Pancreas (tissue), 10 donors: ENCODE results near the gene DNMBP. TPM values are rescaled to one million over a fixed set of nuclear protein-coding genes. Genes with fewer than 3 reads are reported as not detected.

Source experiments
- ATAC-seq, 4 donors: fragments of 200-7000 bp; cut with Tn5 transposase; one replicate each; pipeline versions ENCODE4 v1.8.0 to v1.9.1; 2020; ENCODE audit warnings: mild to moderate bottlenecking in 4 of 4, moderate library complexity in 4 of 4
- DNase-seq, 6 donors: peaks; one replicate each; pipeline ENCODE4 v3.0.0-alpha.2; 2020
- FAIRE-seq: peaks from 2 replicates; lab custom pipeline; 2012; peaks lifted over from hg19 to GRCh38; lab: Jason Lieb, UNC
- H3K27ac ChIP-seq, 4 donors: fragments of 200-600 bp; sonication (generic); 1 replicate in 3 of 4; 2 replicates in 1 of 4; pipeline versions ENCODE4 v1.5.0 to v1.8.0; 2020
- H3K27me3 ChIP-seq, 4 donors: fragments of 200-600 bp; one replicate each; pipeline ENCODE4 v1.8.0; 2021
- H3K36me3 ChIP-seq, 3 donors: fragments of 200-600 bp; sonication (generic) in 1 of 3; one replicate each; pipeline versions ENCODE4 v1.5.0 to v1.8.0; 2020 to 2021
- H3K4me1 ChIP-seq, 3 donors: fragments of 200-600 bp; one replicate each; pipeline ENCODE4 v1.8.0; 2021
- H3K4me3 ChIP-seq, 4 donors: fragments of 200-600 bp; sonication (generic) in 2 of 4; one replicate each; pipeline versions ENCODE4 v1.5.0 to v1.8.0; 2020 to 2021
- H3K9me3 ChIP-seq, 4 donors: fragments of 200-600 bp; one replicate each; pipeline ENCODE4 v1.8.0; 2021
- CTCF ChIP-seq, 4 donors: fragments of 200-600 bp; sonication (generic) in 3 of 4; IDR thresholded peaks; one replicate each; pipeline versions ENCODE4 v1.5.0 to v1.8.0; 2021; ENCODE audit warnings: antibody characterized with exemption in 4 of 4
- WGBS, 2 donors: extraction: QIAGEN DNeasy Blood & Tissue Kit; methylation state at CpG; one replicate each; pipeline ENCODE4 v1.1.7; 2013; 5-methylcytosine and 5-hydroxymethylcytosine counted together
- intact Hi-C, 3 donors: fragments of 100-400 bp; cut with DNase I; formaldehyde crosslinking; loops; one replicate each; pipeline versions ENCODE4 v1.11.1 to v1.14.2; 2022
- polyA plus RNA-seq, 2 donors: library from polyadenylated mRNA; stranded (reverse); fragments of 200-250 nt; gene quantifications; one replicate each; pipeline ENCODE4 v1.2.3, GENCODE V29; 2013
- total RNA-seq, 6 donors: library from RNA; stranded (reverse); fragmentation: NEBNext Ultra II Directional in 4 of 6; extraction: Animal tissue kit (Norgen Biotek cat#: 25700) in 4 of 6; gene quantifications; one replicate each; pipeline versions ENCODE4 v1.2.1 to v1.2.4, GENCODE V29; 2021 to 2023
- donor health status: healthy with polysubstance abuse.
- donor health status: DM: no; HTN: no; CAD: no; lungs with moderate emphysema.
- donor health status: DM: no; HTN: no; CAD: no.
- donor health status: control.
- donor health status: control.
- donor health status: Bipolar disorder and iron deficiency.
- donor health status: DM: yes; HTN: yes; CAD: no.
- donor health status: DM: no; HTN: no; CAD: no.
- donor health status: DM: no; HTN: no; CAD: no.
- donor health status: DM: yes; HTN: yes; CAD: no.

Gene DNMBP
- total and polyA plus RNA-seq, 8 donors: 8.9 to 17.9 (median 11.2) TPM

DNA sequence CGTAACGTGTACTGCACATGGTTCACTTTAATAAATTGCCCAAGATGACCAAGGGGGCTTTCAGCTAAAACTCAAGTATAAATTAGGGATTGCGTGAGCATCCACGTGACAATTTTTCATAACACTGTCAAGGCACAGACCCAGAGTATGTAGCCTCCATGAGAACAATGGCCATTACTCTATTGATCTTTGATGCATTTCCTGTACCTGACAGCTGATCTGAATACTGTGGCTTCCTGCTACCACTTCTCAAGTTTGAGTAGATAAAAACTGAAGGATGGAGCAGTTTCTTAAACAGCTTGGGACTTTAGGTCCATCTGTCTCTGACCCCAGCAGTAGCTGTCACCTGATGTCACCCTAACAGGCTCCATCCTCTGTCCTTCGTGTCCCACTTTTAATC lies 128.4 kb downstream of the DNMBP start:
- Histone ChIP-seq H3K9me3 (no peaks in the 10 kb centered on the region), H3K36me3 (peaks cover 6 to 95% (median 51%) of the 10 kb centered on the region in 3 donors), H3K4me3 (no peak overlapping the region), H3K27me3 (no peaks in the 10 kb centered on the region), H3K27ac (no peak overlapping the region), H3K4me1 (no peaks in the 10 kb centered on the region)
- WGBS, 2 donors: 89 to 90% methylated on average over 5 of the region's 5 CpGs
- TF ChIP-seq CTCF (IDR thresholded peaks at IDR 0.05): no peak
- FAIRE-seq (no peak), DNase-seq (no peak), ATAC-seq (no peak)
- intact Hi-C loops: no loop called here

- H3K9me3 ChIP-seq: no peaks in the 10 kb centered on the region
- no peak overlapping the region for H3K4me3 ChIP-seq
- TF ChIP-seq CTCF (IDR thresholded peaks at IDR 0.05): no peak
- no peak overlapping the region for H3K27ac ChIP-seq
- ATAC-seq (peak in 1 of 4 donors; percentile 24), DNase-seq (no peak), FAIRE-seq (no peak)
- intact Hi-C loops: no loop called here
- WGBS, 2 donors: 80 to 83% methylated on average over 19 of the region's 19 CpGs
- no peaks in the 10 kb centered on the region for H3K27me3 ChIP-seq
- H3K4me1 ChIP-seq: no peaks in the 10 kb centered on the region
- H3K36me3 ChIP-seq: peaks cover 6 to 95% (median 42%) of the 10 kb centered on the region in 3 donors
These were observed 129.5 kb downstream of the DNMBP start for GRCh38 chr10:99880080-99880835.

- no peaks in the 10 kb centered on the region for H3K4me1 ChIP-seq
- DNase-seq (no peak), FAIRE-seq (no peak), ATAC-seq (no peak)
- intact Hi-C loops: no loop called here
- TF ChIP-seq CTCF (IDR thresholded peaks at IDR 0.05): no peak
- no peaks in the 10 kb centered on the region for H3K27me3 ChIP-seq
- WGBS, 2 donors: 71 to 74% methylated on average over 5 of the region's 5 CpGs
- peaks cover 0 to 48% (median 26%) of the 10 kb centered on the region in 3 donors for H3K36me3 ChIP-seq
- no peaks in the 10 kb centered on the region for H3K9me3 ChIP-seq
- no peak overlapping the region for H3K4me3 ChIP-seq
- no peak overlapping the region for H3K27ac ChIP-seq
These were observed 134.3 kb downstream of the DNMBP start for GRCh38 chr10:99875473-99875872.

GRCh38 chr10:99874341-99875085 lies 135.2 kb downstream of the DNMBP start:
- FAIRE-seq (no peak), DNase-seq (peak in 2 of 6 donors; percentile 11 to 48), ATAC-seq (peak in 3 of 4 donors; percentile 33 to 65 (median 55))
- peaks cover 0 to 38% (median 24%) of the 10 kb centered on the region in 3 donors for H3K36me3 ChIP-seq
- WGBS, 2 donors: 60 to 63% methylated on average over 9 of the region's 9 CpGs
- H3K9me3 ChIP-seq: no peaks in the 10 kb centered on the region
- intact Hi-C loops: no loop called here
- no peaks in the 10 kb centered on the region for H3K27me3 ChIP-seq
- no peak overlapping the region for H3K4me3 ChIP-seq
- TF ChIP-seq CTCF (IDR thresholded peaks at IDR 0.05): no peak
- H3K4me1 ChIP-seq: no peaks in the 10 kb centered on the region
- no peak overlapping the region for H3K27ac ChIP-seq
